Measurements from ENCODE around the gene KCNJ12.

KCNJ12 gene

GRCh38 chr17:21357696-21358656 lies 18.2 kb upstream of the KCNJ12 start:
- Histone ChIP-seq H2AFZ (ENCODE audit: low read depth) (no peak overlapping the region), H3K4me3 (IDR thresholded peaks at IDR 0.05; ENCODE audit: insufficient read depth, low read depth, low read length) (no peak overlapping the region), H3K4me1 (ENCODE audit: low read depth, poor library complexity, severe bottlenecking) (no peaks in the 10 kb centered on the region), H4K20me1 (ENCODE audit: insufficient read depth) (no peaks in the 10 kb centered on the region), H3K36me3 (ENCODE audit: insufficient read depth) (no peaks in the 10 kb centered on the region), H3K4me2 (no peak overlapping the region), H3K9ac (no peak overlapping the region), H3K27me3 (ENCODE audit: insufficient read depth, low read depth) (no peaks in the 10 kb centered on the region), H3K27ac (no peak overlapping the region), H3K79me2 (ENCODE audit: insufficient read depth, low read depth) (no peaks in the 10 kb centered on the region)
- no peak for TF ChIP-seq CTCF (conservative IDR thresholded peaks at IDR 0.05; ENCODE audit: low read depth, low read length)

- Histone ChIP-seq H3K36me3 (ENCODE audit: insufficient read depth) (no peaks in the 10 kb centered on the region), H3K4me3 (IDR thresholded peaks at IDR 0.05; ENCODE audit: insufficient read depth, low read depth, low read length) (no peak overlapping the region), H3K9ac (no peak overlapping the region), H3K27ac (no peak overlapping the region), H3K27me3 (ENCODE audit: insufficient read depth, low read depth) (no peaks in the 10 kb centered on the region), H2AFZ (ENCODE audit: low read depth) (no peak overlapping the region), H3K79me2 (ENCODE audit: insufficient read depth, low read depth) (no peaks in the 10 kb centered on the region), H3K4me2 (no peak overlapping the region), H4K20me1 (ENCODE audit: insufficient read depth) (no peaks in the 10 kb centered on the region), H3K4me1 (ENCODE audit: low read depth, poor library complexity, severe bottlenecking) (no peaks in the 10 kb centered on the region)
- no peak for TF ChIP-seq CTCF (conservative IDR thresholded peaks at IDR 0.05; ENCODE audit: low read depth, low read length)
Measured at GRCh38 chr17:21358682-21359482, 17.3 kb upstream of the KCNJ12 start.

DNA sequence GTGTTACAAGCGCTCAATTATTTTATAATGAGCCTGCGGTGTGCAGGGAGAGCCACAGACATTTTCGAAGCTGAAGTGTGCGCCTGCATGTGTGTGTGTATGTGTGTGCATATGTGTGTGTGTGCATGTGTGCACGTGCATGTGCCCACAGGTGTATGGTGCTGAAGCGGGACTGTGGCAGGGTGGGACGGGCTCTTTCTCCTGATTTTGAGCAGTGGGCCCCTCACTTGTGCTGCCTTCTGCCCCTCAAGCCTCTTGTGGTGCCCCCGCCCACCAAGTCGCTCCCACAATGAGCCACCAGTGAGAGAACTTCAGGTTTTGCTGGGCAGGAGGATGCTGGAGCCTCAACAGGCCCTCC lies 16.7 kb upstream of the KCNJ12 start:
- Histone ChIP-seq H4K20me1 (ENCODE audit: insufficient read depth) (no peaks in the 10 kb centered on the region), H3K4me2 (no peak overlapping the region), H3K79me2 (ENCODE audit: insufficient read depth, low read depth) (no peaks in the 10 kb centered on the region), H3K4me1 (ENCODE audit: low read depth, poor library complexity, severe bottlenecking) (no peaks in the 10 kb centered on the region), H2AFZ (ENCODE audit: low read depth) (no peak overlapping the region), H3K9ac (no peak overlapping the region), H3K36me3 (ENCODE audit: insufficient read depth) (no peaks in the 10 kb centered on the region), H3K4me3 (IDR thresholded peaks at IDR 0.05; ENCODE audit: insufficient read depth, low read depth, low read length) (no peak overlapping the region), H3K27ac (no peak overlapping the region), H3K27me3 (ENCODE audit: insufficient read depth, low read depth) (no peaks in the 10 kb centered on the region)
- no peak for TF ChIP-seq CTCF (conservative IDR thresholded peaks at IDR 0.05; ENCODE audit: low read depth, low read length)

DNA sequence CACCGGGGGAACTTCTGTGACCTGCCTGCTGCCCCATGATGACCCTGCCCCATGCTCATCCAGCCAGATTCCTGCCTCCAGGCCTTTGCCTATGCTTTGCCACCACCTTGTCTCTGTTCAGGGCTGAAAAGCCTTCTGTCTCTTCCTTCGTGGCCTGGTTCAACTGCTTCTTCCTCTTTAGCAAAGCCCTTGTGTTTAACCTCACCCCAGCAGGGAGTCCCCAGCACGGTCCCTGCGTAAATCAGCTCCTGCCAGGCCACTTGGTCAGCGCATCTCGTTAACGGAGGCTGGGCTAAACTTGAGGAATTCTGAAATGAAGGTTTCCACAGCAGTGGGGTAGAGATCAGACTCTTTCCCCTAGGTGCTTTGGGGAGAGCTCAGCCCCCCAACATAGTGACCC lies 16.1 kb upstream of the KCNJ12 start:
- H3K27me3 ChIP-seq (ENCODE audit: insufficient read depth, low read depth), result no peaks in the 10 kb centered on the region
- no peaks in the 10 kb centered on the region for H3K36me3 ChIP-seq (ENCODE audit: insufficient read depth)
- H3K9ac ChIP-seq, result no peak overlapping the region
- H3K4me1 ChIP-seq (ENCODE audit: low read depth, poor library complexity, severe bottlenecking), result no peaks in the 10 kb centered on the region
- no peak overlapping the region for H3K4me2 ChIP-seq
- no peak for TF ChIP-seq CTCF (conservative IDR thresholded peaks at IDR 0.05; ENCODE audit: low read depth, low read length)
- H3K79me2 ChIP-seq (ENCODE audit: insufficient read depth, low read depth), result no peaks in the 10 kb centered on the region
- no peaks in the 10 kb centered on the region for H4K20me1 ChIP-seq (ENCODE audit: insufficient read depth)
- H3K4me3 ChIP-seq (IDR thresholded peaks at IDR 0.05; ENCODE audit: insufficient read depth, low read depth, low read length), result no peak overlapping the region
- no peak overlapping the region for H3K27ac ChIP-seq
- H2AFZ ChIP-seq (ENCODE audit: low read depth), result no peak overlapping the region

All from KMS-11 (cell line).